Measurements from ENCODE around the gene ELMO3. TPM values are rescaled to one million over a fixed set of nuclear protein-coding genes. Genes with fewer than 3 reads are reported as not detected.

The ELMO3 gene
- polyA plus RNA-seq, 1 donor from 2014 or later, result 2.2 TPM

- no peak overlapping the region for H2AFZ ChIP-seq (ENCODE audit: low read depth, low read length)
- no peaks in the 10 kb centered on the region for H3K9me3 ChIP-seq (ENCODE audit: low read length)
- H3K4me3 ChIP-seq (ENCODE audit: low read length), result no peak overlapping the region
- no peaks in the 10 kb centered on the region for H3F3A ChIP-seq (ENCODE audit: insufficient read depth, low read length, poor library complexity, severe bottlenecking)
- no peak overlapping the region for H3K4me2 ChIP-seq (ENCODE audit: low read length)
- no peaks in the 10 kb centered on the region for H3K79me2 ChIP-seq (replicated peaks; ENCODE audit: insufficient read depth, low read length)
- TF ChIP-seq SMC3 (conservative IDR thresholded peaks at IDR 0.05; ENCODE audit: poor library complexity) (no peak), RAD21 (conservative IDR thresholded peaks at IDR 0.05) (no peak), REST (IDR thresholded peaks at IDR 0.05; ENCODE audit: borderline replicate concordance) (no peak), EZH2 (IDR thresholded peaks at IDR 0.05; ENCODE audit: borderline replicate concordance, insufficient read depth, low read length, poor library complexity, severe bottlenecking) (no peak), TAF1 (IDR thresholded peaks at IDR 0.05; ENCODE audit: low read depth) (no peak), POLR2AphosphoS5 (IDR thresholded peaks at IDR 0.05) (no peak), MXI1 (conservative IDR thresholded peaks at IDR 0.05; ENCODE audit: poor library complexity, severe bottlenecking) (no peak), CTCF (IDR thresholded peaks at IDR 0.05; ENCODE audit: poor library complexity, severe bottlenecking) (no peak), EP300 (conservative IDR thresholded peaks at IDR 0.05; ENCODE audit: poor library complexity, severe bottlenecking) (no peak)
- no peaks in the 10 kb centered on the region for H4K20me1 ChIP-seq (ENCODE audit: insufficient read depth)
- peaks cover 94% of the 10 kb centered on the region for H3K27me3 ChIP-seq (ENCODE audit: insufficient read depth, low read depth, low read length)
- no peak overlapping the region for H3K9ac ChIP-seq (ENCODE audit: low read length)
- H3K9me2 ChIP-seq (ENCODE audit: insufficient read depth, low read length), result no peaks in the 10 kb centered on the region
- H3K36me3 ChIP-seq (ENCODE audit: insufficient read depth, low read length), result no peaks in the 10 kb centered on the region
- H3K27ac ChIP-seq (ENCODE audit: low read length), result no peak overlapping the region
Measured at GRCh38 chr16:67167588-67167987, 31.3 kb upstream of the ELMO3 start.

- Histone ChIP-seq H3K79me2 (replicated peaks; ENCODE audit: insufficient read depth, low read length) (no peaks in the 10 kb centered on the region), H3K4me3 (ENCODE audit: low read length) (no peak overlapping the region), H3K27ac (ENCODE audit: low read length) (no peak overlapping the region), H3K27me3 (ENCODE audit: insufficient read depth, low read depth, low read length) (peaks cover 94% of the 10 kb centered on the region), H4K20me1 (ENCODE audit: insufficient read depth) (peaks cover 4% of the 10 kb centered on the region), H3K36me3 (ENCODE audit: insufficient read depth, low read length) (no peaks in the 10 kb centered on the region), H3K9me2 (ENCODE audit: insufficient read depth, low read length) (no peaks in the 10 kb centered on the region), H3K4me2 (ENCODE audit: low read length) (no peak overlapping the region), H3K9me3 (ENCODE audit: low read length) (no peaks in the 10 kb centered on the region), H3F3A (ENCODE audit: insufficient read depth, low read length, poor library complexity, severe bottlenecking) (no peaks in the 10 kb centered on the region), H2AFZ (ENCODE audit: low read depth, low read length) (no peak overlapping the region), H3K9ac (ENCODE audit: low read length) (no peak overlapping the region)
- TF ChIP-seq CTCF (IDR thresholded peaks at IDR 0.05; ENCODE audit: poor library complexity, severe bottlenecking) (no peak), POLR2AphosphoS5 (IDR thresholded peaks at IDR 0.05) (no peak), RAD21 (conservative IDR thresholded peaks at IDR 0.05) (no peak)
Measured at GRCh38 chr16:67169011-67169451, 29.9 kb upstream of the ELMO3 start.

Data from neural cell (in vitro differentiated cells).